CD14-positive monocyte (primary cell): Measurements from ENCODE around the gene MAGI3. TPM values are rescaled to one million over a fixed set of nuclear protein-coding genes. Genes with fewer than 3 reads are reported as not detected.

ENCODE experiments used
- DNase-seq, 3 donors: peaks; one replicate each; pipeline ENCODE4 v3.0.0-alpha.2; 2011 to 2022
- H2AFZ ChIP-seq: 2 replicates; pipeline ENCODE4 v1.6.0; 2012; ENCODE audit warnings: mild to moderate bottlenecking, low read depth, low read length, inconsistent platforms; ENCODE audit not compliant: insufficient read depth, poor library complexity, severe bottlenecking
- H3K27ac ChIP-seq, 2 donors: 1 replicate in 1 of 2; 2 replicates in 1 of 2; pipeline ENCODE4 v1.5.1; 2012 to 2013; ENCODE audit warnings: low read length in 2 of 2, control low read depth in 1 of 2, inconsistent platforms in 1 of 2, low read depth in 1 of 2, mild to moderate bottlenecking in 1 of 2
- H3K27me3 ChIP-seq, 2 donors: one replicate each; pipeline versions ENCODE4 v1.6.0 to v1.6.1; 2011 to 2013; ENCODE audit warnings: low read length in 2 of 2; ENCODE audit not compliant: control insufficient read depth in 2 of 2, insufficient read depth in 2 of 2
- H3K36me3 ChIP-seq, 2 donors: replicated peaks in 1 of 2; 1 replicate in 1 of 2; 2 replicates in 1 of 2; pipeline versions ENCODE4 v1.5.1 to v1.6.1; 2012 to 2013; ENCODE audit warnings: low read length in 2 of 2, control low read depth in 1 of 2, inconsistent platforms in 1 of 2, mild to moderate bottlenecking in 1 of 2; ENCODE audit not compliant: insufficient read depth in 2 of 2, control insufficient read depth in 1 of 2
- H3K4me1 ChIP-seq, 2 donors: 1 replicate in 1 of 2; 2 replicates in 1 of 2; pipeline versions ENCODE4 v1.5.1 to v1.6.1; 2012 to 2013; ENCODE audit warnings: low read length in 2 of 2, control low read depth in 1 of 2, inconsistent platforms in 1 of 2, mild to moderate bottlenecking in 1 of 2, moderate library complexity in 1 of 2; ENCODE audit not compliant: insufficient read depth in 2 of 2, control insufficient read depth in 1 of 2
- H3K4me2 ChIP-seq: replicated peaks from 2 replicates; pipeline ENCODE3; 2012; ENCODE audit warnings: low read length, moderate library complexity, mild to moderate bottlenecking; ENCODE audit not compliant: poor library complexity, severe bottlenecking; ENCODE audit errors: extremely low read depth
- H3K4me3 ChIP-seq, 3 experiments: fragments of 200-600 bp in 1 of 3; sonication (generic) in 1 of 3; replicated peaks in 1 of 3; 1 replicate in 2 of 3; 2 replicates in 1 of 3; pipeline ENCODE4 v1.5.1; 2011 to 2013; ENCODE audit warnings: low read length in 3 of 3, mild to moderate bottlenecking in 3 of 3, control low read depth in 2 of 3, low read depth in 2 of 3, inconsistent platforms in 1 of 3, moderate library complexity in 1 of 3
- H3K79me2 ChIP-seq: 2 replicates; pipeline ENCODE4 v1.6.0; 2012; ENCODE audit warnings: mild to moderate bottlenecking, control low read depth, inconsistent platforms, low read length, moderate library complexity; ENCODE audit not compliant: insufficient read depth
- H3K9ac ChIP-seq: 2 replicates; pipeline ENCODE4 v1.6.0; 2017; ENCODE audit warnings: low read length, mild to moderate bottlenecking; ENCODE audit not compliant: insufficient read depth, poor library complexity, severe bottlenecking
- H3K9me3 ChIP-seq, 2 donors: replicated peaks in 1 of 2; 1 replicate in 1 of 2; 2 replicates in 1 of 2; pipeline versions ENCODE4 v1.5.1 to v1.6.1; 2012 to 2013; ENCODE audit warnings: low read length in 2 of 2, control low read depth in 1 of 2; ENCODE audit not compliant: control insufficient read depth in 1 of 2, insufficient read depth in 1 of 2
- H4K20me1 ChIP-seq: 2 replicates; pipeline ENCODE4 v1.6.0; 2012; ENCODE audit warnings: mild to moderate bottlenecking, low read length, control low read depth, moderate library complexity; ENCODE audit not compliant: insufficient read depth
- H3K27ac Mint-ChIP-seq, 7 donors: one replicate each; pipeline ENCODE4 v1.8.0; 2020; ENCODE audit warnings: mild to moderate bottlenecking in 7 of 7, mixed read lengths in 7 of 7, moderate library complexity in 6 of 7, inconsistent platforms in 2 of 7
- H3K27me3 Mint-ChIP-seq, 3 donors: one replicate each; pipeline ENCODE4 v1.8.0; 2021 to 2022; ENCODE audit warnings: low read depth in 3 of 3, mild to moderate bottlenecking in 3 of 3, mixed read lengths in 3 of 3, moderate library complexity in 3 of 3, inconsistent platforms in 1 of 3
- H3K36me3 Mint-ChIP-seq, 2 donors: one replicate each; pipeline ENCODE4 v1.8.0; 2020; ENCODE audit warnings: mixed read lengths in 2 of 2, inconsistent platforms in 1 of 2, mild to moderate bottlenecking in 1 of 2
- H3K4me1 Mint-ChIP-seq: one replicate; pipeline ENCODE4 v1.8.0; 2020; ENCODE audit warnings: mild to moderate bottlenecking, mixed read lengths
- H3K4me3 Mint-ChIP-seq, 2 donors: one replicate each; pipeline ENCODE4 v1.8.0; 2020; ENCODE audit warnings: mild to moderate bottlenecking in 2 of 2, mixed read lengths in 2 of 2, moderate library complexity in 1 of 2
- H3K9me3 Mint-ChIP-seq, 7 donors: one replicate each; pipeline ENCODE4 v1.8.0; 2020 to 2022; ENCODE audit warnings: mixed read lengths in 7 of 7, mild to moderate bottlenecking in 6 of 7, moderate library complexity in 6 of 7, inconsistent platforms in 2 of 7
- CTCF ChIP-seq: fragments of 200-600 bp; IDR thresholded peaks from one replicate; pipeline ENCODE4 v1.8.0; 2022; ENCODE audit warnings: antibody characterized with exemption, mild to moderate bottlenecking
- WGBS: methylation state at CpG from one replicate; pipeline ENCODE4 v1.1.5; 2013; ENCODE audit warnings: missing lambda C conversion rate; ENCODE audit not compliant: insufficient coverage; 5-methylcytosine and 5-hydroxymethylcytosine counted together
- intact Hi-C, 2 donors: fragments of 100-400 bp; cut with micrococcal nuclease; formaldehyde crosslinking; loops; one replicate each; pipeline versions ENCODE4 v1.15.0 to v1.15.1; 2023
- polyA plus RNA-seq, 3 donors: library from polyadenylated mRNA; depleted of rRNA in 1 of 3; unstranded in 2 of 3; stranded (reverse) in 1 of 3; fragments of 300-500 nt in 2 of 3; fragments of >200 nt in 1 of 3; fragmentation: Illumina TruSeq in 2 of 3; gene quantifications; 1 replicate in 2 of 3; 2 replicates in 1 of 3; pipeline ENCODE4 v1.2.3, GENCODE V29; 2012 to 2021

MAGI3 gene
- polyA plus RNA-seq, 3 donors = 0.36 to 0.58 (median 0.43) TPM

GRCh38 chr1:113389359-113389952 is 859 bp upstream of the MAGI3 start:
- Mint-ChIP-seq H3K9me3 (peaks cover 0 to 18% (median 10%) of the 10 kb centered on the region in 7 donors), H3K27ac (peak overlapping the region in 3 of 7 donors; percentile 29 to 92 (median 66)), H3K4me1 (peaks cover 30% of the 10 kb centered on the region), H3K4me3 (peak overlapping the region; percentile 92 to 96), H3K36me3 (peaks cover 0 to 6% of the 10 kb centered on the region in 2 donors), H3K27me3 (peaks cover 43 to 64% (median 44%) of the 10 kb centered on the region in 3 donors)
- Histone ChIP-seq H4K20me1 (no peaks in the 10 kb centered on the region), H3K9me3 (peaks cover 3 to 7% of the 10 kb centered on the region in 2 donors), H3K9ac (peak overlapping the region; percentile 58), H3K36me3 (no peaks in the 10 kb centered on the region), H3K79me2 (no peaks in the 10 kb centered on the region), H3K4me2 (peak overlapping the region; percentile 98), H3K27ac (peak overlapping the region in 1 of 2 donors; percentile 52), H2AFZ (peak overlapping the region; percentile 94), H3K4me3 (peak overlapping the region; percentile 66 to 95 (median 91)), H3K27me3 (peaks cover 40 to 60% of the 10 kb centered on the region in 2 donors), H3K4me1 (peaks cover 18 to 28% of the 10 kb centered on the region in 2 donors)
- WGBS = 6% methylated on average over 10 of the region's 13 CpGs
- no peak for TF ChIP-seq CTCF
- intact Hi-C loops = no loop called here
- DNase-seq = no peak

GRCh38 chr1:113390871-113391648 is 745 bp downstream of the MAGI3 start:
- peaks cover 53 to 74% of the 10 kb centered on the region in 2 donors for H3K27me3 ChIP-seq
- DNase-seq = peak in 2 of 3 donors; percentile 10 to 12
- H3K79me2 ChIP-seq = no peaks in the 10 kb centered on the region
- H3K9ac ChIP-seq = peak overlapping the region; percentile 58
- H3K9me3 ChIP-seq = peaks cover 3 to 7% of the 10 kb centered on the region in 2 donors
- no peak overlapping the region for H3K27ac Mint-ChIP-seq
- peaks cover 50 to 71% (median 54%) of the 10 kb centered on the region in 3 donors for H3K27me3 Mint-ChIP-seq
- no peaks in the 10 kb centered on the region for H4K20me1 ChIP-seq
- intact Hi-C loops = no loop called here
- peak overlapping the region; percentile 66 to 95 (median 91) for H3K4me3 ChIP-seq
- no peak for TF ChIP-seq CTCF
- H3K36me3 Mint-ChIP-seq = peaks cover 0 to 6% of the 10 kb centered on the region in 2 donors
- no peaks in the 10 kb centered on the region for H3K36me3 ChIP-seq
- peak overlapping the region; percentile 92 to 96 for H3K4me3 Mint-ChIP-seq
- H3K27ac ChIP-seq = no peak overlapping the region
- peak overlapping the region; percentile 98 for H3K4me2 ChIP-seq
- peak overlapping the region; percentile 94 for H2AFZ ChIP-seq
- peaks cover 0 to 16% (median 10%) of the 10 kb centered on the region in 7 donors for H3K9me3 Mint-ChIP-seq
- peaks cover 18 to 28% of the 10 kb centered on the region in 2 donors for H3K4me1 ChIP-seq
- under 1% methylated on average over 71 of the region's 74 CpGs for WGBS
- H3K4me1 Mint-ChIP-seq = peaks cover 30% of the 10 kb centered on the region
